ENCODE data around the gene PGAM2.

Gene PGAM2

GRCh38 chr7:44065431-44066110 is at the start of gene PGAM2:
TSS of gene PGAM2 (minus strand) at chr7:44065567. CDS start at chr7:44065529, 38 bp downstream.
- no peak for DNase-seq (ENCODE audit: low read depth in 2 of 2)

GRCh38 chr7:44114586-44115310 is 49.4 kb upstream of the PGAM2 start:
- DNase-seq (ENCODE audit: low read depth in 2 of 2) = no peak

GRCh38 chr7:44113764-44114354 is 48.5 kb upstream of the PGAM2 start:
- DNase-seq (ENCODE audit: low read depth in 2 of 2) = no peak

- DNase-seq (ENCODE audit: low read depth in 2 of 2) = no peak
Measured at GRCh38 chr7:44112997-44113763, 47.8 kb upstream of the PGAM2 start.

DNA sequence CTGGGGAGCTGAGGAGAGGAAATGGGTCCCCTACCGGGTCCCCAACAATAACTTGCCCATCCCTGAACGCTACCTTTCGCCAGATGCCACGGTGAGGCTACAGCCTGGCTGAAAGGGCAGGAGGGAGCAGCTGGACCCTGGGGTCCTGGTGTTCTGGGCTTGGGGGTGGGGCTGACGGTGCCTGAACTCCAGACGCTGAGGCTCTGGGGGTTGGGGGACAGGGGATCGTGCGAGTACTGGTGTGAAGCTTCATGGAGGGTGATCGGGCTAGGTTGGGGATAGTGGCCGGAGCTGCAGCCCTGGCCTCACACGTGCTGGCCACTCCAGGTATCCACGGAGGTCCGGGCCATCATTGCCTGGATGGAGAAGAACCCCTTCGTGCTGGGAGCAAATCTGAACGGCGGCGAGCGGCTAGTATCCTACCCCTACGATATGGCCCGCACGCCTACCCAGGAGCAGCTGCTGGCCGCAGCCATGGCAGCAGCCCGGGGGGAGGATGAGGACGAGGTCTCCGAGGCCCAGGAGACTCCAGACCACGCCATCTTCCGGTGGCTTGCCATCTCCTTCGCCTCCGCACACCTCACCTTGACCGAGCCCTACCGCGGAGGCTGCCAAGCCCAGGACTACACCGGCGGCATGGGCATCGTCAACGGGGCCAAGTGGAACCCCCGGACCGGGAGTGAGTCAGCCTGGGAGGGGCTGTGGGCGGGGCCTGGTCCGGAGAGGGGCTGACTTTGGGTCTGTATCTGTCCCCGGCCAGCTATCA is 47.0 kb upstream of the PGAM2 start:
- DNase-seq (ENCODE audit: low read depth in 2 of 2) = no peak

GRCh38 chr7:44111761-44112160 is 46.4 kb upstream of the PGAM2 start:
- DNase-seq (ENCODE audit: low read depth in 2 of 2) = no peak

- DNase-seq (ENCODE audit: low read depth in 2 of 2) = no peak
Measured at GRCh38 chr7:44110719-44111635, 45.6 kb upstream of the PGAM2 start.

GRCh38 chr7:44109991-44110390 is 44.6 kb upstream of the PGAM2 start:
- no peak for DNase-seq (ENCODE audit: low read depth in 2 of 2)

DNA sequence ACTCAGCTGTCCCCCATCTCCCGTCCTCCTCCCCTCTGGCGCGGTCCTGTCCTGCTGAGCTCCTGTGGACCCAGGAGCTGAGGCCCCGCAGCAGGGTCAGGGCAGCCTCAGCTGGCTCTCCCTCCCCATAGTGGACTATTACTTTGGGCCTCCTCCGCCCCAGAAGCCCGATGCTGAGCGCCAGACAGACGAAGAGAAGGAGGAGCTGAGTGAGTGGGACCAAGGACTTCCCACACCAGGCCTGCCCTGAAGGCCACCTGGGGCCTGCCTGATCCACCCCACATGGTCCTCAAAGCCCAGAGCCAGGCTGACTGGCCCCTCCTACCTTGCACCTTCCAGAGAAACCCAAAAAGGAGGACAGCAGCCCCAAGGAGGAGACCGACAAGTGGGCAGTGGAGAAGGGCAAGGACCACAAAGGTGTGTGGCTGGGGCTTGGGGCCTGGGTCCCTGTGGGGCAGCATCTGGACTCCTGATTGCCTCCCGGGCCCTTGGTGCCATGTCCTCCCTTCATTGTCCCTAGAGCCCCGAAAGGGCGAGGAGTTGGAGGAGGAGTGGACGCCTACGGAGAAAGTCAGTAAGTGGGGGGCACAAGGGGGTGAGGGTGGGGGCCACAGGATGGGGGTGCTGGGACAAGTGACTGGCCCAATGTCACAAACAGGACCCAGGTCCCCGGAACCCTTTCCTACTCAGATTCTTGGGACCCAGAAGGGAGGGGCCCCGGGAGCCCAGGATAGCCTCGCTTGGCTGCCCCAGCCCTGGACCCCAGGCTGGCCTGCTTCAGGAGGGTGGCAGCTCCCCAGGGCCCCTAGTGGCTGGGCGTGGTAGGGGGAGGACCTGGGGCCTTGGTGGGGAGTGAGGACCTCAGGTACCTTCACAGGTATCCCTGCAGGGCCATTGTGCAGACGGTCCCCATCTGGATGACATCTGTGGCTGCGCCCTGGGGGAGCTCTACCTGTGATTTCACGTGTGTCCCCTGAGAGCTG is 43.7 kb upstream of the PGAM2 start:
- DNase-seq (ENCODE audit: low read depth in 2 of 2) = no peak

- DNase-seq (ENCODE audit: low read depth in 2 of 2) = no peak
Measured at GRCh38 chr7:44107961-44108767, 42.8 kb upstream of the PGAM2 start.

DNA sequence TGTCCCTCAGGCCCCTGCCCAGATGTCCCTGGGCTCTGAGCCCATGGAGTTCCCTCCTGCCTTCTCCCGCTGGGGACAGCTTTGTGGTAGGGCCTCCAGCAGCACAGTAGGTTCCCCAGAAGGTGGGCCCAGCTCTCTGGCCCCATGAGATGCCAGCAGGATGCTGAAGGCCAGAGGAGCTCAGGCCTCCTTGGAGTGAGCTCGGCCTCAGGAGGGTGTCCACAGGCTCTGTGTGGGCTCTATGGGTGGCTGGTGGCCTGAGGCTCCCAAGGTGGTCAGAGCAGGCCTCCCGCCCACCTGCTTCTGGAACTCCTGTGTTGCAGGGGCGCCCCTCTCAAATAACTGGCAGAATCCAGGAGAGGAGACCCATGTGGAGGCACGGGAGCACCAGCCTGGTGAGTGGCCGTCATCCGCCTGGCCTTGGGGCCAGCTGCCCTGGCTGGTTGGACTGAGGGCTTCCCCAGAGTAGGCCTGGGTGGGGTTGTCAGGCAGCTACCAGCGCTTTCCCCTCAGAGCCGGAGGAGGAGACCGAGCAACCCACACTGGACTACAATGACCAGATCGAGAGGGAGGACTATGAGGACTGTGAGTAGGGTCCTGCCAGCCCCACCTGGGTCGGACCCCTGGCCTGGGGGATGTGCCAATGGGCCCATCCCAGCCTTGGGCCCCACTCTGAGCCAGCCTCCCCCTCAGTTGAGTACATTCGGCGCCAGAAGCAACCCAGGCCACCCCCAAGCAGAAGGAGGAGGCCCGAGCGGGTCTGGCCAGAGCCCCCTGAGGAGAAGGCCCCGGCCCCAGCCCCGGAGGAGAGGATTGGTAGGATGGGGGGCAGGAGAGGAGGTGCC is 42.0 kb upstream of the PGAM2 start:
- DNase-seq (ENCODE audit: low read depth in 2 of 2) = no peak

DNA sequence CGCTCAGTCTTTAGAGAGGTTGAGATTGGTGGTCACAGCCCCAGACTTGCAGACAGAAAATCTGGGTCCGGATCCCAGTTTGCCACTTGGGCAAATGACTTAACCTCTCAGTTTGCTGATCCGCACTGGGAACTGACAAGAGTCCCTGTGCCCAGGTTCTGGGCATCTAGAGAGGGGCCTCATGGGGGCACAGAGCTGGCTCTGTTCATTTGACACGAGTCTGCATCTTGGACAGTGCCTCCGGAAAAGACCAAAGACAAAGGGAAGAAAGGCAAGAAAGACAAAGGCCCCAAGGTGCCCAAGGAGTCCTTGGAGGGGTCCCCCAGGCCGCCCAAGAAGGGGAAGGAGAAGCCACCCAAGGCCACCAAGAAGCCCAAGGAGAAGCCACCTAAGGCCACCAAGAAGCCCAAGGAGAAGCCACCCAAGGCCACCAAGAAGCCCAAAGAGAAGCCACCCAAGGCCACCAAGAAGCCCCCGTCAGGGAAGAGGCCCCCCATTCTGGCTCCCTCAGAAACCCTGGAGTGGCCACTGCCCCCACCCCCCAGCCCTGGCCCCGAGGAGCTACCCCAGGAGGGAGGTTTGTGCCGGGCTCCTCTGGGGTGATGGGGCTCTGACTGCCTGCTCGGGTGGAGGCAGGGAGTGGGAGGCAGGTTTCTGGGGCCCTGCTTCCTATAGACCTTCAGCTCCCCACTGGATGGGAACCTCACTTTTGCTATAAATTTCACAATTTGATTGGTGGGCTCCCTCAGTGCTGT is 41.1 kb upstream of the PGAM2 start:
- DNase-seq (ENCODE audit: low read depth in 2 of 2) = no peak

DNA sequence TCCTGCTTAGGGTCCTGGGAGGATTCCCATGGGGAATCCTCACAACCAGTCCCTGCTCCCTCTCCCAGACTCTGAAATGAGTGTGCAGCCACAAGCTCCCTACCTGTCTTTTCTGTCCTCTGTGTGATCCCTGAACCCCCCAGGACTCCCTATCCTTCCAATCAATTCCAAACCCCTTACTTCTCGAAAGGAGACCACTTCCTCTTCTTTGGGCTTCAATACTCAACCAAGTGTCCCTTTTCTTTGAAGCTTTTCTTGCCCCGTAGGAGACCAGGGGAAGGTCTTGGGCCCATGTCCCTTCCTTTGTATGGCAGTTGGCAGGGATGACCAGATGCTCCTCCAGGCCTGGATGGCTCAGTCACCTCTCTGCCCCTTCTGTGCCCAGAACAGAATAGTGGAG is 40.5 kb upstream of the PGAM2 start:
- DNase-seq (ENCODE audit: low read depth in 2 of 2) = no peak

DNA sequence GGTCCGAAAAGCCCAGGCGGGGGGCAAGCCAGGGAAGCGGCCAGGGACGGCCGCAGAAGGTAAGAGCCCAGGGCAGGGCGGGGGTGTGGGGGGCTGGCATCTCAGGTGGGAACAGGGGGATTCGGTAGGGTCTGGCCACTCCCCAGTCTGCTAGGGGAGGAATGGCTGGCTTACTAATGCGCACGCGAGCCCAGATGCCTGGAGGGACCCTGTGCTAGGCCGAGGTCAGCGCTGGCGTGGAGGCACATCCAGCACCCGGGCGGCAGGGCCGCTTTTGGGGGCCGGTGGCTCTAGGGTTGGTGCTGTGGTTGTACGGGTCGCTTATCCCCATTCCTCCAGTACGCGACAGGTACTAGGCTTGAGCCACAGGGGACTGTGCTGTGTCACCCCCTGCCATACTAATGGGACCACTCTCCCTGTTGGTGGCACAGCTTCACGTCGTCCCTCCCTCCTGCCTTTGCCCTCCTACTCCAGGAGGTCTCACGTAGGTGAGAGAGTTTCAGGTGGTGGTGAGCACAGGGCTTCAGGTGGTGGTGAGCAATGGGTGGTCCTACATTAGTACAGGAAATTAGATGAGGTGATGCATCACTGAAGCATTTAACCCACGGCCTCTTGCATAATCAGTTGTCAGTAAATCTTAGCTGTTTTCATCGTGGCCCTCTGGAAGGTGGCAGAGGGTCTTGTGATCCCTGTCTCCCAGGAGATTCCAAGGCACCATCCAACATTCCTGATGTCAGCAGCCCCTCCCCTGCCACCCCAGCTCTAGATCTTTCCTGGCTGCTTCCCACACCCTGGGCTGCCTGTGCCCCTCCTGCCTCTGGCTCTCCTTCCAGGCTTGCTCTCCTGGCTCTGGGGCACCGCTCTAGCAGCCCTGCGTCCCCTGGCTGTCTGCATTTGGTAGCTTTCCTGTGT is 39.7 kb upstream of the PGAM2 start:
- DNase-seq (ENCODE audit: low read depth in 2 of 2) = no peak

Data from activated CD8-positive, alpha-beta memory T cell treated with anti-CD3 and anti-CD28 coated beads for 4 hours (primary cell).